Stimulated activated naive CD8-positive, alpha-beta T cell treated with anti-CD3 and anti-CD28 coated beads, Interleukin-15, Interleukin-2, amounts not matched to agents 100 ng/mL and 50 ng/mL, for 24 hours (primary cell): Measurements from ENCODE around the gene DAPK3.

Experiments
- H3K27ac Mint-ChIP-seq: one replicate; pipeline ENCODE4 v1.8.0; 2021; ENCODE audit warnings: mild to moderate bottlenecking, mixed read lengths
- H3K27me3 Mint-ChIP-seq: one replicate; pipeline ENCODE4 v1.8.0; 2021; ENCODE audit warnings: mixed read lengths
- H3K36me3 Mint-ChIP-seq: one replicate; pipeline ENCODE4 v1.8.0; 2021; ENCODE audit warnings: low read depth, mixed read lengths
- H3K4me1 Mint-ChIP-seq: one replicate; pipeline ENCODE4 v1.8.0; 2021; ENCODE audit warnings: low read depth, mixed read lengths
- H3K4me3 Mint-ChIP-seq: one replicate; pipeline ENCODE4 v1.8.0; 2021; ENCODE audit warnings: mild to moderate bottlenecking, mixed read lengths
- H3K9me3 Mint-ChIP-seq: one replicate; pipeline ENCODE4 v1.8.0; 2021; ENCODE audit warnings: mixed read lengths

The DAPK3 gene

GRCh38 chr19:3932931-3933810 lies 37.7 kb downstream of the DAPK3 start, which contains the start of gene NMRK2:
Gene NMRK2 (plus strand): TSS chr19:3933069. CDS start chr19:3933672, 603 bp downstream.
- no peaks in the 10 kb centered on the region for H3K36me3 Mint-ChIP-seq
- no peak within 1 kb of the TSS for H3K27ac Mint-ChIP-seq
- H3K27me3 Mint-ChIP-seq = peaks cover 13% of the 10 kb centered on the region
- H3K9me3 Mint-ChIP-seq = no peaks in the 10 kb centered on the region
- H3K4me1 Mint-ChIP-seq = no peaks in the 10 kb centered on the region
- H3K4me3 Mint-ChIP-seq = no peak within 1 kb of the TSS

GRCh38 chr19:3931041-3931440 lies 39.9 kb downstream of the DAPK3 start:
- no peaks in the 10 kb centered on the region for H3K9me3 Mint-ChIP-seq
- H3K36me3 Mint-ChIP-seq = no peaks in the 10 kb centered on the region
- H3K27me3 Mint-ChIP-seq = peaks cover 13% of the 10 kb centered on the region
- no peaks in the 10 kb centered on the region for H3K4me1 Mint-ChIP-seq
- H3K4me3 Mint-ChIP-seq = no peak overlapping the region
- H3K27ac Mint-ChIP-seq = no peak overlapping the region

GRCh38 chr19:3923912-3924311 lies 47.0 kb downstream of the DAPK3 start:
- no peaks in the 10 kb centered on the region for H3K4me1 Mint-ChIP-seq
- H3K27ac Mint-ChIP-seq = no peak overlapping the region
- H3K9me3 Mint-ChIP-seq = peaks cover 7% of the 10 kb centered on the region
- no peak overlapping the region for H3K4me3 Mint-ChIP-seq
- H3K27me3 Mint-ChIP-seq = peaks cover 9% of the 10 kb centered on the region
- H3K36me3 Mint-ChIP-seq = no peaks in the 10 kb centered on the region

- peaks cover 7% of the 10 kb centered on the region for H3K9me3 Mint-ChIP-seq
Observed at GRCh38 chr19:3923096-3923758, 47.7 kb downstream of the DAPK3 start.

GRCh38 chr19:3919793-3920192 lies 51.1 kb downstream of the DAPK3 start:
- no peak overlapping the region for H3K27ac Mint-ChIP-seq
- no peaks in the 10 kb centered on the region for H3K4me1 Mint-ChIP-seq
- H3K4me3 Mint-ChIP-seq = no peak overlapping the region
- peaks cover 7% of the 10 kb centered on the region for H3K9me3 Mint-ChIP-seq
- H3K27me3 Mint-ChIP-seq = peaks cover 8% of the 10 kb centered on the region
- no peaks in the 10 kb centered on the region for H3K36me3 Mint-ChIP-seq

More at GRCh38 chr19:3923096-3923758, 47.7 kb downstream of the DAPK3 start:
- Mint-ChIP-seq H3K4me1 (no peaks in the 10 kb centered on the region), H3K27ac (no peak overlapping the region), H3K4me3 (no peak overlapping the region), H3K36me3 (no peaks in the 10 kb centered on the region), H3K27me3 (peaks cover 9% of the 10 kb centered on the region)

GRCh38 chr19:3916033-3916432 lies 54.9 kb downstream of the DAPK3 start:
- H3K4me3 Mint-ChIP-seq = no peak overlapping the region
- H3K36me3 Mint-ChIP-seq = no peaks in the 10 kb centered on the region
- H3K9me3 Mint-ChIP-seq = no peaks in the 10 kb centered on the region
- H3K27ac Mint-ChIP-seq = no peak overlapping the region
- H3K27me3 Mint-ChIP-seq = peaks cover 8% of the 10 kb centered on the region
- no peaks in the 10 kb centered on the region for H3K4me1 Mint-ChIP-seq

- Mint-ChIP-seq H3K36me3 (no peaks in the 10 kb centered on the region), H3K27me3 (peaks cover 4% of the 10 kb centered on the region), H3K9me3 (no peaks in the 10 kb centered on the region), H3K4me3 (no peak overlapping the region), H3K27ac (no peak overlapping the region), H3K4me1 (no peaks in the 10 kb centered on the region)
Observed at GRCh38 chr19:3914199-3914598, 56.7 kb downstream of the DAPK3 start.

- no peak overlapping the region for H3K27ac Mint-ChIP-seq
- H3K4me3 Mint-ChIP-seq = no peak overlapping the region
Observed at GRCh38 chr19:3910105-3910504, 60.8 kb downstream of the DAPK3 start.

More at GRCh38 chr19:3910105-3910504, 60.8 kb downstream of the DAPK3 start:
- no peaks in the 10 kb centered on the region for H3K4me1 Mint-ChIP-seq
- H3K9me3 Mint-ChIP-seq = no peaks in the 10 kb centered on the region
- H3K36me3 Mint-ChIP-seq = no peaks in the 10 kb centered on the region
- H3K27me3 Mint-ChIP-seq = no peaks in the 10 kb centered on the region
